Measurements from ENCODE around the gene RELCH.

RELCH gene

DNA sequence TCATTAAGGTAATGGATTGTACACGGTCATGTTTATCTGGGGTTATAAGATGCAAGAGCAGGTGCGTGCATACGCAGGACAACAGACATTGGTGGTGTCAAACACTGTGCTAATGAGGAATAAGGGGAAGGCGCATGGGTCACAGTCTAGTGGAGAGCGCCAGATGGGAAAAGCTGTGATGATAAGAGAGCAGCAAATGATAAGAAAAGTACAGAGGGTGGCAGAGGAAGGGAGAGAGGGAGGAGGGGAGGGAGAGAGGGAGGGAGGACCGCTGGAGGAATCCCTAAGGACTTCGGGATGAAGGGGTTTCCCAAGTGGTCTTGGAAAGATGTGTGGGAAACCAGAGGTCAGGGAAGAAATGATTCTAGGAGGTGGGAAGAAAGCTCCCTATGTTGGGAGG is 140.9 kb downstream of the RELCH start:
- no peak overlapping the region for H3K4me3 ChIP-seq (replicated peaks; ENCODE audit: low read depth, low read length)
- no peak for DNase-seq (ENCODE audit: extremely low read depth, low read depth)
- no peak for TF ChIP-seq CTCF (IDR thresholded peaks at IDR 0.05; ENCODE audit: low read depth, low read length, missing control alignments)

GRCh38 chr18:62328586-62329525 is 141.8 kb downstream of the RELCH start:
- DNase-seq (ENCODE audit: extremely low read depth, low read depth) = no peak
- TF ChIP-seq CTCF (IDR thresholded peaks at IDR 0.05; ENCODE audit: low read depth, low read length, missing control alignments) = no peak
- H3K4me3 ChIP-seq (replicated peaks; ENCODE audit: low read depth, low read length) = no peak overlapping the region

DNA sequence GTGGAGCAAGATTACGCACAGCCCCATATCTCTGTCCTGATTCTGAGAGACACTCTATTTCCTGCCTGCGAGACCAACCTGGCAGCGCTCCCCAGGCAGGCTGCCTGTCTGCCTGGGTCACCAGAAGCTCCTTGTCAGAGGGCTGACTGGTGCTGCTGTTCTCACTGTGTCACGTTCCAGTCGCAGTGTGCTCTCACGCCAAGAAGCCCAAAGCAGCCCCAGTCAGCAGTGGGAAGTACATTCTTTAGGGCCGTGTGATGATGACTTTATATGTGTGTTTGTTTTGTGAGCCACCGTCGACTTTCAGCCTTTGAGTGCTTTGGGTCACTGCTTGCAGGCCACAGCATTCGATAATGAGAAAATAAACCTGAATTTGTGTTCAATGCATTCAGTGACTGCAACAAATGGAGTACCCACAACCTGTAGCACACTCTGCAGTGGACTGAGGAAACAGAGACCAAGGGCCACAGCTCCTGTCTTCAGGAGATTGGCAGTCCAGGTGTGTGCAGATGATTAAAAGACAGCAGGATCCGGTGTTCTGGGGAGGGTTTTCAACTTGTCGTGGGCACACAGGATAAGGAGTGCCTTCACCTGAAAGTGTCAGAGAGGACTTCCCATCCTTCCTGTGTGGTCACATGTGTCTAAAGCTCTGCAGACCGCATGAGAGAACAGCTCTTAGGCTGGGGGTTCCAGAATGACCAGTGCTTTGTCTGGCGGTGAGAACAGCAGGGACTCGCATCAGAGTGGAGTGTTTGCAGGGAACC is 142.8 kb downstream of the RELCH start:
- no peak for DNase-seq (ENCODE audit: extremely low read depth, low read depth)
- TF ChIP-seq CTCF (IDR thresholded peaks at IDR 0.05; ENCODE audit: low read depth, low read length, missing control alignments) = no peak
- no peak overlapping the region for H3K4me3 ChIP-seq (replicated peaks; ENCODE audit: low read depth, low read length)

DNA sequence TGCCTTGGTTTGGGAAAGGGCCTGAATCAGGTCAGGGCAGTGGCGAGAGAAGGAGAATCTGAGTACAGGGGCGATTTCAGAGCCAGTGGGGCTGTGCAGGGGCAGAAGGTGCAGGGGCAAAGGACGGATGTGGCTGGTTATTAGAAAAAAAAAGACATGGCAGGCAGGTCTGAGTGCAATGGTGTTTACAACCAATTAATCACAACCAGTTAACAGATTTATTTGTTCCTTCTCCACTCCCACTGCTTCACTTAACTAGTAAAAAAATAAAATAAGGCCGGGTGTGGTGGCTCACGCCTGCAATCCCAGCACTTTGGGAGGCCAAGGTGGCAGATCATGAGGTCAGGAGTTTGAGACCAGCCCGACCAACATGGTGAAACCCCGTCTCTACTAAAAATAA is 143.6 kb downstream of the RELCH start:
- no peak for DNase-seq (ENCODE audit: extremely low read depth, low read depth)
- TF ChIP-seq CTCF (IDR thresholded peaks at IDR 0.05; ENCODE audit: low read depth, low read length, missing control alignments) = no peak
- no peak overlapping the region for H3K4me3 ChIP-seq (replicated peaks; ENCODE audit: low read depth, low read length)

DNA sequence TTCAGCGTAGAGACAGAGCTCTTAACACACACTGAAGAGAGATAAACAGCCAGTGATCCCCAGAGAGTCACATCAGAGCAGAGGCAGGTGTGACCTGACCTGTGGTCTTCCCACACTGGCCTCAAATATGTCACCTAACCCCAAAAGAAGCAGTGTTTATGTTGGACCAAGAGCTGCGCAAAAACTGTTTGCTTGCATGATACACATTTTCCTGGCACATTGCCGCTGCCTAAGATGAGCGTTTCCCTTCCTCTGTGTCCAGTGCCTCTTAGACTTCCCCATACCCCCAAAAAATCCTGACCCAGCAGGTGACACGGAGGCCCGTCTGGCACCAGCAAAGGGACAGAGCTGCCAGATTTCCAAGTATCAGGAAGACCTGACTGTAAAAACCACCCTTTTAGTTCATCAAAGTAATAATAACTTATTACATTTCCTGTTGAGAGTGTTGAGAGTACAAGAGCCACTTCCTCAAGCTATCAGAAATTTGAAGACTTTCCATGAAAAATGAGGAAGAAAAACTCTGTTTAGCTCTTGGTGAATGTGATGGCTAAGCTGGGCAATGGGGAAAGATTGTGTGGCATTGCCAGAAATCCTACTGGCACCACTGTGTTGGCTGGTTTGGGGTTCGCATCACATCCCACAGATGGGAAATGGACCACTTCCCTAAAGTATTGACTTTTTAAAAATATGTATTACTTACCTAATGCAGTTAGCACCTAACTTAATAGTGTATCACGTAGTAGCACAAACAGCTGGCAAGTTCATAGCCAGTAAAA is 144.7 kb downstream of the RELCH start:
- no peak for TF ChIP-seq CTCF (IDR thresholded peaks at IDR 0.05; ENCODE audit: low read depth, low read length, missing control alignments)
- no peak for DNase-seq (ENCODE audit: extremely low read depth, low read depth)
- no peak overlapping the region for H3K4me3 ChIP-seq (replicated peaks; ENCODE audit: low read depth, low read length)

GRCh38 chr18:62332431-62332830 is 145.4 kb downstream of the RELCH start:
- no peak overlapping the region for H3K4me3 ChIP-seq (replicated peaks; ENCODE audit: low read depth, low read length)
- TF ChIP-seq CTCF (IDR thresholded peaks at IDR 0.05; ENCODE audit: low read depth, low read length, missing control alignments) = no peak
- DNase-seq (ENCODE audit: extremely low read depth, low read depth) = no peak

Data from HFF-Myc (cell line).